ENCODE data around the gene EPHA3.

EPHA3 gene
- 0 to 3.0 (median 0) reads per million in 17 experiments for total RNA-seq

- peak; percentile 27 to 73 (median 54) for DNase-seq
These were observed at the start of gene EPHA3 for GRCh38 chr3:89107461-89108290. EPHA3 (plus strand) TSS chr3:89107621; CDS start chr3:89107749, 128 bp downstream.

- DNase-seq: no peak
These were observed 49.0 kb upstream of the EPHA3 start for GRCh38 chr3:89058371-89058770.

- DNase-seq: peak in 2 of 4 experiments; percentile 2 to 3
These were observed 48.1 kb upstream of the EPHA3 start for GRCh38 chr3:89059211-89059925.

GRCh38 chr3:89061259-89061658 lies 46.2 kb upstream of the EPHA3 start:
- DNase-seq: no peak

- no peak for DNase-seq
These were observed 39.7 kb upstream of the EPHA3 start for GRCh38 chr3:89067736-89068135.

- DNase-seq: no peak
These were observed 34.8 kb upstream of the EPHA3 start for GRCh38 chr3:89072642-89073041.

- DNase-seq: no peak
These were observed 27.5 kb upstream of the EPHA3 start for GRCh38 chr3:89079944-89080343.

GRCh38 chr3:89087851-89088250 lies 19.6 kb upstream of the EPHA3 start:
- no peak for DNase-seq

- DNase-seq: no peak
These were observed 9.2 kb upstream of the EPHA3 start for GRCh38 chr3:89098173-89098572.

- peak; percentile 54 to 77 (median 66) for DNase-seq
These were observed 8.3 kb upstream of the EPHA3 start for GRCh38 chr3:89098964-89099585.

GRCh38 chr3:89101251-89101650 lies 6.2 kb upstream of the EPHA3 start:
- no peak for DNase-seq

- no peak for DNase-seq
These were observed 5.5 kb upstream of the EPHA3 start for GRCh38 chr3:89101921-89102320.

- DNase-seq: peak in 2 of 4 experiments; percentile 5 to 33
These were observed 2.9 kb upstream of the EPHA3 start for GRCh38 chr3:89104499-89104898.

- no peak for DNase-seq
These were observed 1.9 kb upstream of the EPHA3 start for GRCh38 chr3:89105503-89105902.

GRCh38 chr3:89108291-89108550 lies 800 bp downstream of the EPHA3 start:
- no peak for DNase-seq

- no peak for DNase-seq
These were observed 5.9 kb downstream of the EPHA3 start for GRCh38 chr3:89113344-89113743.

GRCh38 chr3:89113893-89114840 lies 6.7 kb downstream of the EPHA3 start:
- peak in 3 of 4 experiments; percentile 4 to 44 (median 11) for DNase-seq

GRCh38 chr3:89114841-89115223 lies 7.4 kb downstream of the EPHA3 start:
- no peak for DNase-seq

GRCh38 chr3:89116476-89116875 lies 9.1 kb downstream of the EPHA3 start:
- DNase-seq: no peak

GRCh38 chr3:89138048-89138447 lies 30.6 kb downstream of the EPHA3 start:
- no peak for DNase-seq

GRCh38 chr3:89139870-89140269 lies 32.4 kb downstream of the EPHA3 start:
- no peak for DNase-seq

GRCh38 chr3:89144080-89144479 lies 36.7 kb downstream of the EPHA3 start:
- DNase-seq: no peak
